ENCODE measurements around the gene GON4L. TPM values are rescaled to one million over a fixed set of nuclear protein-coding genes. Genes with fewer than 3 reads are reported as not detected.

GON4L gene
- total RNA-seq, 2 donors from 2014 or later = 14.9 to 22.4 TPM

DNA sequence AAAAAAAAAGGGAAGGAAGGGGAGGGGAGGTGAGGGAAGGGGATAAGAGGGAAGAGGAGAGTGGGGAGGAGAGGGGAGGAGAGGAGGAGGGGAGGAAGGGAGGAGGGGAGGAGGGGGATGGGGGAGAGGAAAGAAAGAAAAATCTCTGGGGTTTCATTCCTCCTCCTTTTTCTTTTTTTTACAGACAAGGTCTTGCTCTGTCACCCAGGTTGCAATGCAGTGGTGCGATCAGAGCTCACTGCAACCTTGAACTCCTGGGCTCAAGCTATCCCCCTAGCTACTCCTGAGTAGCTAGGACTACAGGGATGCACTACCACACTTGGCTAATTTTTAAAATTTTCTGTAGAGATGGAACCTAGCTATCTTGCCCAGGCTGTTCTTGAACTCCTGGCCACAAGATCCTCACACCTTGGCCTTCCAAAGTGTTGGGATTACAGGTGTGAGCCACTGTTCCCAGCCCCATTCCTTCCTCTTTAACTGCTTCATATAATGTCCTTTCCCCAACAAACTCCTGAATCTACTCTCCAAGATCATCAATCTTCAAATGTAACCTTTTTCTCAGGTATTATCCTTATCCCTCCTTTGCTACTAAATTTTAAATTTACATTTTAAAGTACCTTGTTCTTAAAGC lies 23.2 kb downstream of the GON4L start:
- no peaks in the 10 kb centered on the region for H3K9me3 ChIP-seq
- H3K4me1 ChIP-seq = peaks cover 0 to 12% of the 10 kb centered on the region in 2 donors
- H3K27ac ChIP-seq = no peak overlapping the region
- no peak overlapping the region for H3K4me3 ChIP-seq
- no peak for TF ChIP-seq CTCF (IDR thresholded peaks at IDR 0.05)
- DNase-seq (ENCODE audit: low spot score) = peak; percentile 28
- H3K27me3 ChIP-seq = no peaks in the 10 kb centered on the region
- no peaks in the 10 kb centered on the region for H3K36me3 ChIP-seq

DNA sequence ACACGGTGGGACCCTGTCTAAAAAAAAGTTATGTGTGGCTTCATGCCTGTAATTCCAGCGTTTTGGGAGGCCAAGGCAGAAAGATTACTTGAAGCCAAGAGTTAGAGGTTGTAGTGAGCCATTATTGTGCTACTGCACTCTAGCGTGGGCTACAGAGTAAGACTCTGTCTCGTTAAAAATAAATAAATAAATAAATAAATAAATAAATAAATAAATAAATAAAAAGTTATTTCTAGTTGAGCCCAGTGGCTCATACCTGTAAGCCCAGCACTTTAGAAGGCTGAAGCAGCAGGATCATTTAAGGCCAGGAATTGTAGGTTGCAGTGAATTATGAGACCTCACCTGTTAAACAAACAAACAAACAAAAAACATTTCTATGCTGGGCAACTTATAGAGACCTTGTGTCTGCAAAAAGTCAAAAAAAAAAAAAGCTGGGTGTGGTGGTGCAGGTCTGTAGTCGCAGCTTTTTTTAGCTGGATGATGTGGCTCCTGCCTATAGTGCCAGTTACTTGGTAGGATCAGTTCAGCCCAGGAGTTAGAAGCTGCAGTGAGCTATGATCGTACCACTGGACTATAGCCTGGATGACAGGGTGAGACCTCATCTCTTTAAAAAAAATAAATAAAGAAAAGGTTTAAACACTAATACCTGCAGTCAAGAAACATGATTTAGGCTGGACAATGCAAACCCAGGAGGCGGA lies 25.6 kb downstream of the GON4L start:
- H3K27ac ChIP-seq = no peak overlapping the region
- no peaks in the 10 kb centered on the region for H3K9me3 ChIP-seq
- TF ChIP-seq CTCF (IDR thresholded peaks at IDR 0.05) = no peak
- H3K27me3 ChIP-seq = no peaks in the 10 kb centered on the region
- no peak overlapping the region for H3K4me3 ChIP-seq
- peaks cover 0 to 12% of the 10 kb centered on the region in 2 donors for H3K4me1 ChIP-seq
- DNase-seq (ENCODE audit: low spot score) = peak; percentile 18
- H3K36me3 ChIP-seq = no peaks in the 10 kb centered on the region

DNA sequence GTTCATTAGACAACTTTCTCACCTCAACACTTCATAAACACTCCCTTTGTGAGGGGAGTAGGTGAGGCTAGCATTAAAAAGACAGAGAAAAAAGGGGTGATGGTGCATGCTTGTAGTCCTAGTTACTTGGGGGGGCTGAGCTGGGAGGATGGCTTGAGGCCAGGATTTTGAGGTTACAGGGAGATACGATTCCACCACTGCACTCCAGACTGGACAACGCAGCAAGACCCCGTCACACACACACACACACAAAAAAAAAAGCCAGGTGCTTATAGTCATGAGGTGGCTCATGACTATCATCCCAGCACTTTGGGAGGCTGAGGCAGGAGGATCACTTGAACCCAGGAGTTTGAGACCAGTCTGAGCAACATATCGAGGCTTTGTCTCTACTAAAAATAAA lies 29.6 kb downstream of the GON4L start:
- H3K4me3 ChIP-seq = no peak overlapping the region
- H3K36me3 ChIP-seq = peaks cover 30% of the 10 kb centered on the region
- no peaks in the 10 kb centered on the region for H3K4me1 ChIP-seq
- DNase-seq (ENCODE audit: low spot score) = no peak
- H3K9me3 ChIP-seq = no peaks in the 10 kb centered on the region
- TF ChIP-seq CTCF (IDR thresholded peaks at IDR 0.05) = no peak
- H3K27me3 ChIP-seq = no peaks in the 10 kb centered on the region
- H3K27ac ChIP-seq = no peak overlapping the region

DNA sequence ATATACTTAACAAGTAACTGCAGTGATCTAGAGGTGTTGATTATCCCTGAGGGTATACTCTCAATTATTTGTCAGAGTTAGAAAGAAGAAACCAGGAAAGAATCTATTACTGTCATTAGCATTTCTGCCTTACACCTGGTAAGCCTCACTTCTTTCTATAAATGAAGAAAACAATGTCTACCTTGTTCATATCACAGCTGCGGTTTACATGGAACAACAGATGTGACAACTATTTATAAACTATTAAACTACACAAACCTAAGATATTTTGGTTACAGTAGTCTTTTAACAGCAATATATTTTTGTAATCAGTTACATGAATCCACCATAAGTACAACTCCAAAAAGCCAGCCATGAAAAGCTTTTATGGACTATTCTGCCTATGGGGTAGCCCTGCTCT lies 40.7 kb downstream of the GON4L start:
- Histone ChIP-seq H3K27ac (no peak overlapping the region), H3K27me3 (no peaks in the 10 kb centered on the region), H3K4me1 (no peaks in the 10 kb centered on the region), H3K4me3 (no peak overlapping the region), H3K9me3 (no peaks in the 10 kb centered on the region), H3K36me3 (peaks cover 70% of the 10 kb centered on the region)
- no peak for DNase-seq (ENCODE audit: low spot score)
- TF ChIP-seq CTCF (IDR thresholded peaks at IDR 0.05) = no peak

DNA sequence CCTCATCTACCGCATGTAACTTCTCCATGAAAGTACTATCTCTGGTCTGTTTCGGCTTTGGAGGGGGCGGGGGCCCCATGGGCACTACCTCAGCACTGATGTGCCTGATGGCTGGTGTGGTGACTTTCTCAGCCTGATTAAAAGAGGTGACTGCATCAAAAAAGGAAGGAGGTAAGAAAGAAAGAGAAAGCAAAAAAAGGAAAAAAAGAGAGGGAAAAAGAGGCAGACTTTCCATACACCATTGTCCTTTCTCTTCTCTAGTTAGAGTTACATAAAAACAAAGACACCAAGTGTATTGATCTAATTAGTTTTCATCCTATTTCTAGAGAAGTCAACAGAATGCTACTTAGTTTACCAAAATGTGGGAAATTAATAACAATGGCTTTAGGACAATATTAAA lies 43.3 kb downstream of the GON4L start:
- Histone ChIP-seq H3K9me3 (no peaks in the 10 kb centered on the region), H3K27me3 (no peaks in the 10 kb centered on the region), H3K27ac (no peak overlapping the region), H3K4me3 (no peak overlapping the region), H3K36me3 (peaks cover 58% of the 10 kb centered on the region), H3K4me1 (no peaks in the 10 kb centered on the region)
- no peak for DNase-seq (ENCODE audit: low spot score)
- TF ChIP-seq CTCF (IDR thresholded peaks at IDR 0.05) = no peak
